GM12891 (cell line): ENCODE results near the gene WIZ.

Source experiments
- DNase-seq: peaks from one replicate; pipeline ENCODE4 v3.0.0; 2011; ENCODE audit warnings: low spot score; ENCODE audit not compliant: insufficient read length
- FAIRE-seq: peaks from 2 replicates; lab custom pipeline; 2011; peaks lifted over from hg19 to GRCh38; lab: Jason Lieb, UNC
- PAX5 ChIP-seq: IDR thresholded peaks from 2 replicates; pipeline ENCODE4 v1.6.1; 2011; ENCODE audit warnings: low read length, moderate library complexity, mild to moderate bottlenecking; ENCODE audit not compliant: insufficient read depth, severe bottlenecking
- POLR2A ChIP-seq: IDR thresholded peaks from 2 replicates; pipeline ENCODE4 v1.6.1; 2011; ENCODE audit warnings: low read depth, low read length, control low read depth
- POLR2AphosphoS5 ChIP-seq: IDR thresholded peaks from 2 replicates; pipeline ENCODE4 v1.6.1; 2011; ENCODE audit warnings: low read depth, low read length, control low read depth
- POU2F2 ChIP-seq: IDR thresholded peaks from 2 replicates; pipeline ENCODE4 v1.6.1; 2011; ENCODE audit warnings: low read depth, mild to moderate bottlenecking, control low read depth, low read length, moderate library complexity
- SPI1 ChIP-seq: IDR thresholded peaks from 2 replicates; pipeline ENCODE4 v1.6.1; 2011; ENCODE audit warnings: low read depth, low read length, control low read depth
- TAF1 ChIP-seq: IDR thresholded peaks from 2 replicates; pipeline ENCODE4 v1.6.1; 2011; ENCODE audit warnings: low read depth, low read length, control low read depth

Gene WIZ

GRCh38 chr19:15371119-15371518 is 78.6 kb downstream of the WIZ start:
- no peak for DNase-seq
- TF ChIP-seq POU2F2 = no peak
- no peak for TF ChIP-seq POLR2AphosphoS5
- no peak for TF ChIP-seq POLR2A
- TF ChIP-seq PAX5 = no peak
- TF ChIP-seq SPI1 = no peak
- no peak for TF ChIP-seq TAF1
- no peak for FAIRE-seq
